ENCODE data around the gene RBPMS2.

Gene RBPMS2

DNA sequence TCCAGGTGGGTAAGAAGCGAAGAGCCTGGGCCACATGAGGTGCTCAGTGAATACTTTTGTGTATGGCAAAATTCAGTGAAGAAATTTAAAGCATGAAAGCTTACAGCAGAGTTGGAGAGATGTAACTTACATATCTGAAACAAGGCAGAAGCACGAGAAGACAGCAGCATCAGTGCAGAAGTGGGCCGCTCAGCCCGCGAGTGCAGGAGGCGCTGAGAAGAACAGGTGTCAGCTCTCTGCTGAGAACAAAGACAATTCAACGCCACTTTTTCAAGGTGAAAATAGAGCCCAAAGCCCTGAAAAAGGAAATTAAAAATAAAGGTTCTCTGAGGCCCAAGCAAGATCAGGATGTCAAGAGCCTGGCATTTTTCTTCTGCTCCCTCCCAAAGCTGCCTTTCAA is 58.3 kb downstream of the RBPMS2 start:
- no peak for DNase-seq

DNA sequence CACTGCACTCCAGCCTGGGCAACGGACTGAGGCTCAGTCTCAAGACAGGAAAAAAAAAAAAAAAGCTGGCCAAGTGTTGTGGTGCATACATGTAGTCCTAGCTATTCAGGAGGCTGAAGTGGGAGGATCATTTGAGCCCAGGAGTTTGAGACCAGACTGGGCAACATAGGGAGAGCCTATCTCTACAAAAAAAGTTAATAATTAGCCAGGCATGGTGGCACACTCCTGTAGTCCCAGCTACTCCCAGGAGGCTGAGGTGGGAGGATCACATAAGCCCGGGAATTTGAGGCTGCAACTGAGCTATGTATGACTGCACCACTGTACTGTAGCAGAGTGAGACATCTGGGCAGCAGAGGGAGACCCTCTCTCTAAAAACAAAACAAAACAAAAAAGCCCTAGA is 58.9 kb downstream of the RBPMS2 start:
- DNase-seq = no peak

DNA sequence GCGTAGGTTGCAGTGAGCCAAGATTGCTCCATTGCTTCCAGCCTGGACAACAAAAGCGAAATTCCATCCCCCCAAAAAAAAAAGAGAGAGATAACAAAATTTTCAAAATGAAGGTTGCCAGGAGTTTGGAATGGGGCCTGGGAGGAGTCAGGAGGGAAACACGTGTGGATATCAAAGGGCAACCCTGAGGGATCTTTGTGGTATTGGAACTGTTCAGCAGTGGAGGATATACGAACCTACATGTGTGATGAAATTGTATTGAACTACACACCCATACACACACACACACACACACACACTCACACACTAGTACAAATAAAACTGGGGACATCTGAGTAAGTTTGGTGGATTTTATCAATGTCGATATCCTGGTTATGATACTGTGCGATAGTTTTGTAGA is 61.8 kb downstream of the RBPMS2 start:
- no peak for DNase-seq

DNA sequence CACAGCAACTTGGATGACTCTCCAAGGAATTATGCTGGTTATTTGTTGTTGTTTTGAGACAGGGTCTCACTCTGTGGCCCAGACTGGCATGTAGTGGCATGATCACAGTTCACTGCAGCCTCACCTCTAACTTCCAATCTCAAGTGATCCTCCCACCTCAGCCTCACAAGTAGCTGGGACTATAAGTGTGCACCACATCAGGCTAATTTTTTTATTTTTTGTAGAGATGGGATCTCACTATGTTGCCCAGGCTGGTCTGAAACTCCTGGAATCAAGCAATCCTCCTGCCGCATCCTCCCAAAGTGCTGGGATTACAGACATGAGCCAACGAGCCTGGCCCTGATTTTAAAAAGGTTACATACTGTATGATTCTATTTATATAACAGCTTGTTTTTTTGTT is 63.0 kb downstream of the RBPMS2 start:
- DNase-seq = no peak

DNA sequence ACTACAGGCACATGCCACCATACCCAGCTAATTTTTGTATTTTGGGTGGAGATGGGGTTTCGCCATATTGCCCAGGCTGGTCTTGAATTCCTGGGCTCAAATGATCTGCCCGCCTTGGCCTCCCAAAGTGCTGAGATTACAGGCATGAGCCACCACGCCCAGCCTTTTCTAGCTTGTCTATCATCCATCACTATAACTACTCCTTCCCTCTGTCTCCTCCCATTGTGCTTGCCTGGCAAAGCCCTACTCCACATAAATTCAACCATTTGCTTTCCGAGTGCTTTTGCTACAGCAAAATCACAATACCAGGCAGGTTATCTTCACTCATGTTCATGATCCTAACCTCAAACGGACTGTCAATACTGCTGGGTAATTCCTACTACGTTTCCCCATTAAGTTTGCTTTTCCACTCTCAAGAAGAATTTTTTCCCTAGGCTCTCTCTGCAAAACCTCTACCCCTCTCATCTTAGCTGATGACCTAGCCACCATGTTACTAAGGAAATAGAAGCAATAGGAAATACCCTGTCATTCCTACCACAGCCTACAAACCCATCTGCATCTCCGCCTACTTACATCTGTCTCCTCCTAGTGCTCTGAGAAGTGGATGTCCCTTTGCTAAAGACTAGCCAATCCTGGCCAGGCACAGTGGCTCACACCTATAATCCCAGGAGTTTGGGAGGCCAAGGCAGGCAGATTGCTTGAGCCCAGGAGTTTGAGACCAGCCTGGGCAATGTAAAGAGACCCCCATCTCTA is 64.5 kb downstream of the RBPMS2 start:
- DNase-seq = no peak

DNA sequence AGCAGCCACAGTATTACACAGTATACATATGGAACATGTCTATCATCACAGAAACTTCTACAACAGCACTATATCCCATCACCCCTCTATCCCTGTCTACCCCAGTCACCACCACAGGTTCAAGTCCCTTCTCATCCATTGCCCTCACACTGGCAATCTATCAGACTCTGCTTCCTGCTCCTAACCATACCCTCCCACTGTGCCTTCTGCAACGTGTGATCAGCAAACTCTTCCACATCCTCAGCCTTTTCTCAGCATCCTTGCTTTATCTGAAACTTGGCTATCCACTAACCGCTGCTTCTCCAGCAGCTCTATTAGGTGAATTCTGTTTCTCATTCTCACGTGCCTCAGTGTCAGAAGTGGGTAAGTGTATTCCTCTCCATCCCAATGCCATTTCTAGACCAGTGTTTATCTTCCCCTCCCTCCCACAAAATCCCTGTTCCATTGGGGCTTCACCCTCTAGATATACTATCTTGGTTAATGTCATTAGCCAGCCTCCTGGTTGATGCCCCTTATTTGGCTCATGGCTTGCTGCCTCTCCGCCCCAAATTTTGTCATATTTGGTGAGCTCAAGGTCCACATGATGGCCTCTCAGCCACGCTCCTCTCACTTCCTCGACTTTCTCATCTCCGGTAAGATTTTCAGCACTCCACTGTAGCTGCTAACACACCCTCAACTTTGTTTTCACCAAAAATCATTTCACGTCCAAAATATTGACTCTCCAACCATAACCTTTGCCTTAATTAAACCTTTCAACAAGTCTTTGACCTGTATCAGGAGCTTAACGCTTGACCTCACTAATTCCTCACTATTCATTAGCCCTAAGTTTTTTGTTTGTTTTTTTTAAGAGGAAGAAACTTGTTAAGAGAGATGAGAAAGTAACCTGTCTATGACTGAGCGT is 69.1 kb downstream of the RBPMS2 start:
- DNase-seq = no peak

DNA sequence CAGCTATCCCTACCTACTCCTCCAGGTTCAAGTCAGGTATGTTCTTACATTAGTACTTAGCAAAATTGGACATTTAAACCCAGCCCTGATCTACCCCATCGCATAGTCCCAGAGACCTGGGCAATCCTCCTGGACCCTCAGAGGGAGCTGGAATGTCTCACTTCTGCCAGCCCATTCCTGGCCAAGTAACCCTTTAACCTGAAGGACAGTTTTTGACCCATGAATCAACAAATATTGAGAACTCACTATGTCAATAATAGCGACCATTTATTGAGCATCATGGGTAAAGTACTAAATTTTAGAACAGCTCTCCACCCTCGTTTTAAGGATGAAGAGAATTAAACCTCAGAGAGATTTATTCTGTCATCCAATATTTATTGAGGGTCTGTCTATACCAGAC is 70.4 kb downstream of the RBPMS2 start:
- DNase-seq = no peak

DNA sequence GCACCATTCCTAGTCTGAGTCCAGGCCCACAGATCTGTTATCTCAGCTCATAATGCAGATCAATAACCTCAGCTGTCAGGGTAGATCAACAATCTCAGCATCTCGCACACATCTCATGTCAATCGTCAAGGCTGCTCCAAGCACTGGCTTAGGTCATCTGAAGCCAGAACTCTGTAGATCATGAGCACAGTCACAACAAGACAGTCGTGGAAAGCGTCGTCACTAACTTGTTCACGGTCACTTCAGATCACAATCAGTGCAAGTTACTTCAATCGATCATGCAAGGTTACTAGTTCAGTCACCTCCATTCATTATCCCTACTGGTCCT is 71.8 kb downstream of the RBPMS2 start:
- DNase-seq = no peak

DNA sequence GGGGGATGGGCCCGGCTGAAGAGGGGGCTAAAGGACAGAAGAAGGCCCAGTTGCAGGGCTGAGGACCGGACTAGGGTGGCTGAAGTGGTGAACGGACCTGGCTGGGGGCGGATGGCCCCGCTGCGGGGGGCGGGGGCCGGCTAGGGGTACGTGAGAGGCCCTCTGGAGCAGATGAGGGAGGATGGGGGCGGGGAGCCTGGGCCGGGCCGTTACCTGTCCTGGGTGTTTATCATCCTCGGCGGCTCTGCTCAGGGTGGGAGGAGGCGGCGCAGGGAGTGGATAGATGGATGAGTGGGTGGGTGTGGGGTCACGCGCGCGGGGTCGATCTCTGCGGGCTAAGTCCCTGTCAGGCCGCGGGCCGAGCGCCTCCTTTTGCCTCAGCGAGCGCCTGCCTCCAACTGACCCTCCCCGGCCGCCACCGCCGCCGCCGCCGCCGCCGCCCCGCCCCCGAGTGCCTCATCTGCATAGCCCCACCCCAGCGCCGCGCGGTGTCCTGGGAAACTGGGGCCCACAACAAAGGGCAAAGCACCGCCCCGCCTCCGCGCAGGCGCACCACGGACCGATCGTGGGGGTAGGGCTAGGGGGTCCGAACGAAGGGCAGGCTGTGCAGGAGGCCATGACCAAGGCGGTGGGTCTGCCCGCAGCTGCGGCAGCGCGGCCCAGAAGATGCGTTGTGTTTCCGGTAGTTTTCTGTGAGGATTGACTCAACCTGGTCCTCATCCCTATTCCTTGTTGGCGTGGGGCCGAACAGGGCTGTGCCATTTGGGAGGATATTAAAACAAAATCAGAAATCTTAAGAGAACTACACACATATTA is 72.4 kb downstream of the RBPMS2 start:
- peak; percentile 92 for DNase-seq

DNA sequence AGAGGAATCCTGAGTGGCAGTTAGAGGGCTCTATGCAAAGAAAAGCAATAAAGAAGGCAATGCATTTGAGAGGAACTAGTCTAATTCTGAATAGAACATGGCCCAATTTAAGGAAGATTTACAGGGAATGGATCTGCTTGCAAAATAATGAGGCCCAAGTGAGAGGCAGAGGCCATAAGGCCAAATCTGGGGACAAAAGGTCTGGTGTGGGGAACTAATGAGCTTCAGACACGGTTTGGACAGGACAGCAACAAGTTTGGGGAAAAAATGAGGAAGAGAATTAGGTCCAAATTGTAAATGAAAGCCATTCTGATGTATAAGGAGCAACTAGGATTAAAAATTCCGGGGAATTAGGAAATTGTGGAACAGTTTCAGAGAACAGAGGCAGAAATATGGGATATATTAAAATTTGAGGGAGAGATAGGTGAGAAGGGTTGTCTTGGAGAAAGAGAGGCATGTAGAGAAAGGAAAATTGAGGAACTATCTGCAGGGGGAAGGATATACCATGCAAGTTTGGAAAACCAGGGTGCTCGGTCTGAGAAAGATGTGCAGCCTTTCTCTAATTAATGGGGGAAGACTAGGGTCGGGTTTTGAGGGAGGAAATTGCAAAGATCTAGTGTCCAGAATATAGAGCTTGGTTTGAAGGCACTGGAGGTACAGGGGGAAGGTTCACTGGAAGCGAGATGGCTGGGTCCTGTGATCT is 73.8 kb downstream of the RBPMS2 start:
- no peak for DNase-seq

DNA sequence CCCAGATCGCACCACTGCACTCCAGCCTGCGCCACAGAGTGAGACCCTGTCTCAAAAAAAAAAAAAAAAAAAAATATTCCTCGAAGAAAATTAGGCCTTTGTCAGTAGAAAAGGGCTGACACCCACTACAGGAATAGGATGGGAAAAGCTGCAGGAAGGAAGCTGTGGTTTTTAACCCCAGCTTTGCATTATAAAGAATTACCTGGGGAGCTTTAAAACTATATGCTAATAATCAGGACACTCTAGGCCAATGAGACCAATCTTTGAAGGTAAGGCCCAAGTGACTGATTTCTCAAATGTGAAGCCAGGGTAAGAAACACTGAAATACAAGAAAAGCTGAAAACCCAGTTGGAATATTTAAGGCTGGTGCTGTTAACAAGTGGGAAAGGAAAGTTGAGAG is 74.3 kb downstream of the RBPMS2 start:
- DNase-seq = no peak

DNA sequence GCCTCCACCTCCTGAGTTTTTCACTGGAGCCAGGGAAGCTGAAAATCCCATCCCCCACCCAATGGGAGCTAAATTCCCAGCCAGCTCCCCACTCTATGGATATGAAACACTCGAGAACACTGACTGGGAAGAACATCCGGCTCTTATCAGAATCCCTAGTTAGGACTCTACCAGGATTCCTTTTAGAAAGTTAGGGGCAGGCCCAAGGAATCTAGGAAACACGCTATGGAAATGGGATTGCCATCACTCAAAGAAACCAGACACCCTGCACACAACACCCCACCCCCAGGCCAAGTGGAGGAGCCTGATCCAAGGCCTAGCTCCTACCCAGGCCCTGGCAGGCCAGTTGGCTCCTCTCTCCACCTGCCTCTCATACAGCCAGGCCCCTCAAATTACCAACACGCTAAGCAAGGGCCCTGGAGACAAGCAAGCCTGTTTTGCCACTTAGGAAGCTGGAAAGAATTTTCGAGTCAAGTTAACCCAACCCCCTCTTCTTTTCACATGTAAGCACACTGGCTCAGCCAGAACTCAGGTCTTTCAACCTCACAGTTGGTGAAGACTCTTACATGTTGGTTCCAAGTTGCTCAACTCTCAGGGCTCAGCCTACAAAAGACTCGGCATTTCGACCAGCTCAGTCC is 75.5 kb downstream of the RBPMS2 start:
- DNase-seq = no peak

DNA sequence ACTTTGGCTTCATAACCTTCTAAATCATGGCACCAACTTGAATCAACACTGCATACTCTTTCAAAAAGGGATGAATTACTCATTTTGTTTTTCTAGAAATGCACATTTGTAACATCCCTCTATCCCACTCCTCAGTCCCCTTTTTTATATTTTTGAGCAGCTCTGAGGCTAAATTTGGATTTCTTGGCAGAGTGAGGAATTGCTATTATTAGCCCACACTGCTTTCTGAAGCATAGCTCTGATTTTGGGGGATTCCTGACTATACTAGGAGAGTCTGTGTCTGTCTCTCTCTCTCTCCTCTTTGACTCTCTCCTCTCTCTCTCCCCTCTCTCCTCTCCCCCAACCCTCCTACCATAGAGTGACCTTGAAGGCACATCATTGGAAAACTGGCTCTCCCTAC is 76.6 kb downstream of the RBPMS2 start:
- DNase-seq = no peak

DNA sequence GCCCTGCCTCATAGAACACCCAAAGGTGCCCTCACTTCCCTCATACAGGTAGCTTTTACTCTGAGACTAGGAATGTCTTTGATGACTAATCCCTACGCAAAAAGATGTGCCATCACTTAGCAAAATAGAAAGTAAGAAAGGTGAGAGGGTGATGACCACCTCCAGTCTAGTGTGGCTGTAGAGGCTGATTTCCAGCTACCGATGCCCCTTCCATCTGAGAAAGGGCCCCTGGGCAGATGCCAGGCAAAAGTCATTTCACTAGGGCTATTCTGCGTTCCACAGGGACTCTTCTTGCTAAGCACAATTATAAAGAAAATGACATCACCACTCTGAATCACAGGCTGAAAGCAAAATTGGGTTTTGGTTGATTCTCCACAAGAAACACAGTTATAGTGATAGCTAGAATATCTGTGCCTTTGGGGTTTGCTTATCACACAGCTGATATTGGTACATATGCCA is 77.4 kb downstream of the RBPMS2 start:
- DNase-seq = no peak

DNA sequence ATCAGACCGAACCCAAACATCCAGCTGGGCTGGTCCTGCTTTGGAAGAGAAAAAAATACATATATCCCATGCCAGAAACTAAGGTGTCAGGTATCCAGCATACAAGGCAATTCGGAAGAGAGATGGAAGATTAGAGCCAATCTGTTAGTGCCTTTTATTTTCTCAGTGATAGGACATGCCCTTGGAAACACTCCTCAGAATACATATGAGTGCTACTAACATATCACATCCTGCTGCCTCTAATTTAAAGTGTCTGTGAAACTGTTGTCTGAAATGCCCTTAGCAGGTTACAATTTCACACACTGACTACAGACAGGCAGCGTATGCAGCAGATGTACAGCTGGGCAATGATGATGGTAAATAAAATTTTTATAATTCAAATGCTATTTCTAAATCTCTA is 78.9 kb downstream of the RBPMS2 start:
- DNase-seq = no peak

DNA sequence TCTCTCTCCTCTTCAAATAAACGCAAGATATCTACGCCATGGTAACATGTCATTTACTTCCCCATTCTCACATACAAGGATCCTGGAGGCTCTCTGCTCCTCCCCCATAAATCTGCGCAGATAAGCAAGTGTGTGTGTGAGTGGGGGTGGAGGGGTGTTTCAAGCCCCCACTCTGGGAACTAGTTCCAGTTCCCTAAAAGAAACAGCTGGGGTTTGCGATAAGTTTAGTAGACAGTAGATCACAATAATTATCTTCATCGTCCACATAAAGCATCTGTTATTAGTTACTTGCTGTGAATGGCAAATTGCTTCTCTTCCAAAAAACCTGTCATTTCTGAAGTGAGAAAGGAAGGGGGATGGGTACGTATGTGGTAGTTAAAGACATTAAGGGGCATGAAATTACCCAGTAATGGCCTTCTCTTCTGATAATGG is 79.8 kb downstream of the RBPMS2 start:
- no peak for DNase-seq

DNA sequence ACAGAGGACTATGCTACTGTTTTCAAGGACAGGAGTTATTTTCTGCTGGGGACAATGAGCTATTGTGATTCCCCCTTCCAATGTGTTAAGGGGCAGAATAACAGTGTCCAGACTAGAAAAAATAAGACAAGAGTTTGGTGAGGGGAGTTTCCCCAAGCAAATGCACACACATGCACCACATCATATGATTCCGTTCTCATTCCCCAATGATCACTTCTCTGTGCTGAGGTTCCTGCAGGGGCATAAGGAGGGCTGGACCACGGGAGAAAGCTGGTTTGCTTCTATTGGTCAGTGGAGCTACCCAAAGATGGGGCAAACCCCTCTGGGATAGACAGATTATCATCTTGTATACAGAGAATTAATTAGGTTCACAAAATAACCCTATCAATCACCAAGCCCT is 80.6 kb downstream of the RBPMS2 start:
- no peak for DNase-seq

DNA sequence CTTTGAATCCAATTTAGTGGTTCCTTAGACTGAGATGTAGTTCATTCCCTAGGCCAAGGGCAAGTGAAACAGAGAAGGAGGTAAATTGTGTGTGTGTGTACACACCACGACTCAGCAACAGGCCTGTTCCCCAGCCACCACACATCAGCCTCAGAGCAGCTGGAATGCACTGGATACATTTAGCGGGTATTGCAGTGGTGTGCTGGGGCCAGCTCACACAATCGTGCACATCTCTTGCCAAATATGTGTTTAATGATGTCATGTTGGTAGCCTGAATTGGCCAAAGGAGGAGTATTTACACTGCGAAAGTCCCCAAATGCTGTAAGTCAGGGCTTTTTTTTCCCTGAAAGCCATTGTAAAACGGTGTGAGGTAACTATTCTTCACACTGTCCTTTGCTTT is 82.3 kb downstream of the RBPMS2 start:
- peak; percentile 5 for DNase-seq

DNA sequence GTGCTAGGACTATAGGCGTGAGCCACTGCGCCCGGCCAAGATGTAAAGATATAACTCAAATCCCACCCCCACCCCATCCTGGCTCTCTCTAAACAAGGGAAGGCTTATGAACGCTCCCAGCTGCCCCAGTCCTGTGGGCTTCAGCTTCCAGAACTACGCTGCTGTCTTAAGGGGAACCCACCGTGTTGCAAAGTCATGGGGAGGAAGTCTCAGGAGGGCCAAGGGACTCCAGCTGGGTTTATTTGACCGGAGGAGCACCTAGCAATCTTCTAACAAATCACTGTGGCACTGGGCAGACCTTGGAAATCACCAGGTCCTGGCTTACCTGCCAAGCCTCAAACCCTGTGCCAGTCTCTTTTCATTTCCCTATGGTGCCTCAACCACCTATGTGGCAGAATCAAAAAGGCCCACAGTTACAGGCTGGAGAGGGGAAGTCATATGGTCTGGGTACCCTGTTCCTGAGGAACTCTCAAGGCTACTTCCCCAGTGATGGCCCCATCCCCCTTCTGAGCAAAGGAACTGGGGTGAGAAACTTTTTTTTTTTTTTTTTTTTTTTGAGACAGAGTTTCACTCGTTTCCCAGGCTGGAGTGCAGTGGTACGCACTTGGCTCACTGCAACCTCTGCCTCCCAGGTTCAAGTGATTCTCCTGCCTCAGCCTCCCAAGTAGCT is 83.4 kb downstream of the RBPMS2 start:
- DNase-seq = no peak

DNA sequence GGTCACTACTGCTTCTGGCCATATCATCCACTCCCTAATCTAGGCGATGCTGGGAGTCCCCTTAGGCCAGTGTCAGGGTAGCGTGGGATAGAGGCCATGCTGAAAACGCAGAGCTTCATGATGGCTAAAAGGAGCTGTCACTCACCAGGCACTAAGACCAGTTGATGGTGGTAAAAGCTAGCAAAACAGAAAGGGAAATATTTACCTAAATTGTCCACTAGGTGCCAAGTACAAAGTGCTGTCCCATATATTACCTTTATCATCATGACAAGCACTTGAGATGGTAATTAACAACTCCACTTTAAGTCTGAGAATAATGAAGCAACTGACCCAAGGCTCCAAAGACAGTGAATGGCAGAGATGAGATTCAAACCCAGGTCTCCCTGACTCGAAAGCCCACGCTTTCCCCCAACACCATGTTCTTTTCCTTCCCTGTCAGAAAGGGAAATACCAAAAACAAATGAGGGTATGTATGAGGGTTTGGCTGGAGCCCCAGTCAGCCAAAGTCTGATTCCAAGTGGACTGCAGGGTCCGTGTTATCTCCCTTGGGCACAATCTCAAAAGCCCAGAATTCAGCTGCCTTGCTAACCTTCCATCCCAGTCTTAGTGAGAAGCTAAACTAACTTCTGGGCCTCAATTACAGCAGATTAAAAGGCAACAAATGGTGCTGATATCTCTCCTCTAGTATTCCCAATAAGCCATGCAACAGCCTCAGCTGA is 84.7 kb downstream of the RBPMS2 start:
- DNase-seq = no peak

DNA sequence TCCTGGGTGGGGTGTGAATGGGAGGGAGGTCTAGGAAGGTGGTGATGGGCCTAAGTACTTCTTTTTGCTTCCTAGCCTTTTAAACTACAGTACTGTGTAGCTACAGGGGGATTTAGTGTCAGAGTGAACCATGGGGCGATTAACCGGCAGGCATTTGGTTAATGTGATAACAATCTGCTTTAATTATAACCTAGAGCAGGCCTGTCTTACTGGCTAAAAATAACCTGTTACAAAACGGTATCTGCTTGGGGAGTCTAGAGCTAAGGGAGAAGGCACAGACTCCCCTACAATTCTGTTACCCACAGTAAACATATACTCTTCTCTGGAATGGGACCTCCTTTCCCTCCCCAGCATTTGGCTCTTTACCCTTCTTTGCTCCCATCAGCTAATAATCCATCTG is 85.4 kb downstream of the RBPMS2 start:
- no peak for DNase-seq
